SK-N-DZ (cell line): ENCODE data around the gene ZNF784.

Experiments
- DNase-seq: peaks from one replicate; pipeline ENCODE4 v3.0.0-alpha.2; 2015; ENCODE audit warnings: low spot score

Gene ZNF784

DNA sequence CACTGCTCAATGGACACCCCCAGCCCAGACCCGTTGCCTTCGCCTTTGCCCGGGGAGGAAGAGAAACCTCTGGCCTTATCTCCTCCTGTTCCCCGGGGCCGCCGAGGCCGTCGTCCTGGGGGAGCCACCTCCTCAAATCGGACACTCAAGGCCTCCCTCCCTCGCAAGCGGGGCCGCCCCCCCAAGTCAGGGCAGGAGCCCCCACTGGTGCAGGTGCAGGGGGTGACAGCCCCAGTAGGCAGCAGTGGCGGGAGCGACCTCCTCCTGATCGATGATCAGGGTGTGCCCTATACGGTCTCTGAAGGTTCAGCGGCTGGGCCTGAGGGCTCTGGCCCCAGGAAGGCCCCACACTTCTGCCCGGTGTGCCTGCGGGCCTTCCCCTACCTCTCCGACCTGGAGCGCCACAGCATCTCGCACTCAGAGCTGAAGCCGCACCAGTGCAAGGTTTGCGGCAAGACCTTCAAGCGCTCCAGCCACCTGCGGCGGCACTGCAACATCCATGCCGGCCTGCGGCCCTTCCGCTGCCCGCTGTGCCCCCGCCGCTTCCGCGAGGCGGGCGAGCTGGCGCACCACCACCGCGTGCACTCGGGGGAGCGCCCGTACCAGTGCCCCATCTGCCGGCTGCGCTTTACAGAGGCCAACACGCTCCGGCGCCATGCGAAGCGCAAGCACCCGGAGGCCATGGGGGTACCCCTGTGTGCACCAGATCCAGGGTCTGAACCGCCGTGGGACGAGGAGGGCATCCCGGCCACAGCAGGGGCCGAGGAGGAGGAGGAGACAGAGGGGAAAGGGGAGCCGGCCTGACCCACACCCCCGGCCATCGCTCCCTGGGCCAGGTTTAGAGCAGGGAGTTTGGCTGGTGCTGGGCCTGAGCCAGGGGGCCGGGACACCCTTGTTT is 22.0 kb downstream of the ZNF784 start:
- no peak for DNase-seq

GRCh38 chr19:55601084-55601483 is 23.3 kb downstream of the ZNF784 start:
- no peak for DNase-seq

DNA sequence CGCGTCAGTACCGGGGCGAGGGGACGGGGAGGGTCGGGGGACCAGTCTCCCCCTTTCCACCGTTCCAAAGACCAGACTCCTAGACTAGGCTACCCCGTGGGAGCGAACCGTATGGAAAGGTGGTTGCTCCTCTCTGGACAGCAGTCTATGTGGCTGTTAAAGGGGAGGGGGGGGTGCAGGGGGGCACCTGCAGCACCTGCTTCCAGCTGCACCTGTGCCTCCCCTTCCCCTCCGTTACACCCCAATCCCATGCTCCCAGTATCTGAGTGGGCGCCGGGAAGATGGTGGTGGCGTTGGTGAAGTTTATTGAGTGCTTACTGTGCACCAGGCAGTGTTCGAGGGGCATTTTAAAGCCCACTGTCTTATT is 23.7 kb downstream of the ZNF784 start:
- no peak for DNase-seq

GRCh38 chr19:55599842-55600661 is 24.3 kb downstream of the ZNF784 start, which contains the start of gene ZNF524:
Gene ZNF524, plus strand, starts transcription at chr19:55600288. Its CDS starts 1,825 bp downstream, at chr19:55602113.
- peak; percentile 87 for DNase-seq

DNA sequence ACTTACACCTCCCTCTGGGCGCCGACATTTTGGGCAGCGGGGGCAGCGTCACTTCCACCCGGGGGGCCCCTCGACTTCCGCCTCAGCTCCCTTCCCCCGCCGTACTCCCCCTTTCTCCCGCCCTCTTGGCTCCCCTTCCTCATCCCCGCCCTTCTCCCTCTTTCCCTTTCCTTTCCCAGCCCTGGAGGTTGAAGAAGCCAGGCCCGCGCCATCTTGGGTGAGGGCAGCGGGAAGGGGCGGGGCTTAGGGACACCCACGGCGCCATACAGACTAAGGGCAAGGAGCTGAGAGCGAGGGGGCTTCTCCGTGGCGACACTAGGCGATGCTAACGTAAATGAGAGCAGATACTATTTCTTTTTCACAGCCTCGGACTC is 24.9 kb downstream of the ZNF784 start, which contains the start of gene FIZ1:
FIZ1 (minus strand) TSS at position 50 of the 374 bp plus-strand sequence. CDS start 1,652 bp downstream, outside the sequence.
- peak; percentile 95 for DNase-seq

- peak; percentile 93 for DNase-seq
These were observed 25.5 kb downstream of the ZNF784 start for GRCh38 chr19:55598719-55599467.

GRCh38 chr19:55598034-55598433 is 26.3 kb downstream of the ZNF784 start:
- no peak for DNase-seq

- no peak for DNase-seq
These were observed 26.9 kb downstream of the ZNF784 start for GRCh38 chr19:55597501-55597921.

DNA sequence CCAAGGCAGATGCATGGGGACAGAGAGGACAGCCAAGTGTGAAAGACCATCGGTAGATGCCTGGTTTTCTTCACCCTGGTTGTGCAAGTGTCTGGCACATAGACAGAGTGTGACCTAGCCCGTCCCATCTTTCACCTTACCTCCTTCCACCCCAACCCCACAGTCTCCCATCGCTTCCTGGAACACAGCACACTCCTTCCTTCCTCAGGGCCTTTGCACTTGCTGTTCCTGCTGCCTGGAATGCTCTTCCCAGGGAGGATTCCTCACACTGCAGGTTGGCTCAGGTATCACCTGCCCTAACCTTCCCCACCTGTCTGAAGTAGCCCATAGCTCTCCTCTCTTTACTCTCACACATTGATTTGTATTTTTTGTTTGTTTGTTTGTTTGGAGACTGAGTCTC is 28.1 kb downstream of the ZNF784 start:
- no peak for DNase-seq

GRCh38 chr19:55594996-55595545 is 29.3 kb downstream of the ZNF784 start:
- DNase-seq = no peak

- no peak for DNase-seq
These were observed 31.1 kb downstream of the ZNF784 start for GRCh38 chr19:55593096-55593772.

DNA sequence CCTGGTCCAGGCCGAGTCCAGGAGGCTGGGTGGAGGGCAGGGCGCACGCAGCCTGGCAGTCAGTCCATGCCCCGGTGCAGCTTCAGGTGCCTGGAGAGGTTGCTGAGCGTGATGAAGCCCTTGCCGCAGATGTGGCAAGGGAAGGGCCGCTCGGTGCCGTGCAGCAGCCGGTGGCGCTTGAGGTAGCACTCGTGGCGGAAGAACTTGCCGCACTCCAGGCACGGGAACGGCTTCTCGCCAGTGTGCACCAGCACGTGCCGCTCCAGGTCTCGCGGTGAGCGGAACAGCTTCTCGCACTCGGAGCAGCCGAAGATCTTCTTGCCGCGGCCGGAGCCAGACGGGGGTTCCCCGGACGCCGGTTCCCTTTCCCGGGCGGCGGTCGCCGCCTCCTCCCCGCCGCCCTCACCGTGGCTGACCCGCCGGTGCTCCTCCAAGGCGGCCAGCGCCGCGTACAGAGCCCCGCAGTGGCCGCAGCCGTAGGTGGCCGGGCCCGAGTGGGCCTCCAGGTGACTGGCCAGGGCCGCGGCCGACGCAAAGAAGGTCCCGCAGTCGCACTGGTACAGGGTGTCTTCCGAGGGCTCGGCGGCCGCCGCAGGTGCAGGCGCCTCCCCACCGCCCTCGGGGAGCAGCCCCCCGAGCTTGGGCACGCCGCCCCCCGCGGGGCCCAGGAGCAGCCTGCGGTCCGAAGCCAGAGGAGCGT is 31.8 kb downstream of the ZNF784 start:
- no peak for DNase-seq

- no peak for DNase-seq
These were observed 32.8 kb downstream of the ZNF784 start for GRCh38 chr19:55591555-55591954.

DNA sequence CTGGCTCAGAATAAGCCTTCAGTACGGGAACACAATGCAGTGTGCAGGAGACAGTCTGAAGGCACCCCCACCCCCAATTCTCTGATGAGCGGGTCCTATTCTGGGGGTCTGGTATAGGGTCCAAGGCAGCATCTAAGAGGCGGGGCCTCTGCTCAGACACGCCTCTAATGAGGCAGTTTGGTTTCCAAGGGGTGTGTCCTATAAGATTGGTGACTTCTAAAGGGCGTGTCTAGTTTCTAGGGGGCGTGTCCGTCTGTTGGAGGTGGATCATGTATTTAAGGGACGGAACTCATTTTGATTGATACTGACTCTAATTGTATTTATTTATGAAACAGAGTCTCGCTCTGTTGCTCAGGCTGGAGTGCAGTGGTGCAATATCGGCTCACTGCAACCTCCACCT is 33.7 kb downstream of the ZNF784 start:
- DNase-seq = no peak

GRCh38 chr19:55590109-55590508 is 34.3 kb downstream of the ZNF784 start:
- no peak for DNase-seq

DNA sequence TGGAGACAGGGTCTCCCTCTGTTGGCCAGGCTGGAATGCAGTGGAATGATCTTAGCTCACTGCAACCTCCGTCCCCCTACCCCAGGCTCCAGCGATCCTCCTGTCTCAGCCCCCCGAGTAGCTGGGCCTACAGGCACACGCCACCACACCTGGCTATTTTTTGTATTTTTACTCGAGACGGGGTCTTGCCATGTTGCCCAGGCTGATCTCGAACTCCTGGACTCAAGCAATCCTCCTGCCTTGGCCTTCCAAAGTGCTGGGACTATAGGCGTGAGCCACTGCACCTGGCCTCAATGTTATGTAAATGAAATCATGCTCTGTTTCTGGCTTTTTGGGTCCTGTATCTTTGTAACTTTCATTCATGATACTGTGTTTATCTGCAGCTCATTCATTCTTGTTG is 35.6 kb downstream of the ZNF784 start:
- no peak for DNase-seq

- peak; percentile 89 for DNase-seq
These were observed 37.2 kb downstream of the ZNF784 start for GRCh38 chr19:55586976-55587668.

- peak; percentile 74 for DNase-seq
These were observed 38.6 kb downstream of the ZNF784 start for GRCh38 chr19:55585658-55586339.

GRCh38 chr19:55584871-55585270 is 39.5 kb downstream of the ZNF784 start:
- no peak for DNase-seq
